Measurements from ENCODE around the gene KRTAP10-12.

The KRTAP10-12 gene

GRCh38 chr21:44699502-44700001 is 2.6 kb downstream of the KRTAP10-12 start:
- no peak for DNase-seq

- DNase-seq, result no peak
Observed at GRCh38 chr21:44700101-44701022, 3.4 kb downstream of the KRTAP10-12 start.

DNA sequence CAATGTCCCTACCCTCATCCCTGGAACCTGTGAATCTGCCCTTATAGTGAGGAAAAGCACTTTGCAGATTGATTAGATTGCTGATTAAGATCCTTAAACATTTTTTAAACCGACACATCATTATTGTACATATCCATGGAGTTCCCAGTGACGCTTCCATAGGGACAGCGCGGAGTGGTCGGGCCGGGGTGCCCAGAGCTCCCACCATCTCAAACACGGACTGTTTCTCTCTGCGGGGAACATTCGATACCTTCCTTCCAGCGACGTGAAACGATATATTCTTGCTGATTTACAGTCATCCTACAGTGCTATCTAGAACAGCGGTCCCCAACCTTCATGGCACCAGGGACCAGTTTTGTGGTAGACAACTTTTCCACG is 4.0 kb downstream of the KRTAP10-12 start:
- no peak for DNase-seq

DNA sequence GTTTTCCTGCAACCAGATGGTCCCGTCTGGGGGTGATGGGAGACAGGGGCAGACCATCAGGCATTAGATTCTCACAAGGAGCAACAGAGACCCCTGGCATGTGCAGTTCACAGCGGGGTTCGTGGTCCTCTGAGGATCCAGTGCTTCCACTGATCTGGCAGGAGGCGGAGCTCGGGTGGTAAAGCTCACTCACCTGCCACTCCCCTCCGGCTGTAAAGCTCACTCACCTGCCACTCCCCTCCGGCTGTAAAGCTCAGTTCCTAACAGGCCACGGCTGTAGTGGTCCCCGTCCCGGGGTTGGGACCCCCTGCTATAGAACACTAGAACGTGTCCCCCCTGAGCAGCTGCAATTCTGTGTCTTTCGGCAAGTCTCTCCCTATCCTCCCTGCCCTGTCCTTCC is 4.6 kb downstream of the KRTAP10-12 start:
- no peak for DNase-seq

GRCh38 chr21:44702111-44702972 is 5.4 kb downstream of the KRTAP10-12 start:
- no peak for DNase-seq

GRCh38 chr21:44702973-44703730 is 6.2 kb downstream of the KRTAP10-12 start:
- DNase-seq, result no peak

GRCh38 chr21:44703731-44704635 is 7.0 kb downstream of the KRTAP10-12 start:
- DNase-seq, result no peak

GRCh38 chr21:44704636-44705001 is 7.6 kb downstream of the KRTAP10-12 start:
- no peak for DNase-seq

DNA sequence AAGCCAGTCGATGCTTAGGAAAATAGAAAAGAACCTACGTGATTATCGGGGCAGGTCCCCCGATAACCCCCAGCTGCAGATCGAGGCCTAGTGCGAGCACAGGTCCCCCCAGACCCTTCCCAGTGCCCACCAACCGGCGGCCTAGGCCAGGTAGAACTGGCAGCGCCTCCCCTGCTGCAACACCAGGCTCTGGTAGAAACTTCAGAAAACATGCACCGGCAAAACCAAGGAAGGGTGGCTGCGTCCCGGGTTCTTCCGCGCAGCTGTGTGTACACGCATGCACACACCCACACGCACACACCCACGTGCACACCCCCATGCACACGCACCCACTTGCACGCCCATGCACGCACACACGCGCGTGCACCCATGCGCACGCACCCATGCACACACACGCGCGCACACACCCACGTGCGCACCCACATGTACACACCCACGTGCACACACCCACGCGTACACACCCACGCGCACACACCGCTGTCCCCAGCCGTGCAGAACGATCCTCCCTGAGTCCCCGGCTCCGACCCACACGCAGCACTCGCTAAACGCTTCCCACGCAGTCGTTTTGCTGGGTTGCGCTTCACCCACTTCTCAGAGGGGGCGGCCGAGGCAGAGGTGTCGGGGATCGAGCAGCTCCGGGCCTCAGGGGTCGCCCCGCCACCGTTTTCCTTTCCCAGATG is 9.2 kb downstream of the KRTAP10-12 start:
- DNase-seq, result no peak

- no peak for DNase-seq
Observed at GRCh38 chr21:44706706-44707581, 10.0 kb downstream of the KRTAP10-12 start.

DNA sequence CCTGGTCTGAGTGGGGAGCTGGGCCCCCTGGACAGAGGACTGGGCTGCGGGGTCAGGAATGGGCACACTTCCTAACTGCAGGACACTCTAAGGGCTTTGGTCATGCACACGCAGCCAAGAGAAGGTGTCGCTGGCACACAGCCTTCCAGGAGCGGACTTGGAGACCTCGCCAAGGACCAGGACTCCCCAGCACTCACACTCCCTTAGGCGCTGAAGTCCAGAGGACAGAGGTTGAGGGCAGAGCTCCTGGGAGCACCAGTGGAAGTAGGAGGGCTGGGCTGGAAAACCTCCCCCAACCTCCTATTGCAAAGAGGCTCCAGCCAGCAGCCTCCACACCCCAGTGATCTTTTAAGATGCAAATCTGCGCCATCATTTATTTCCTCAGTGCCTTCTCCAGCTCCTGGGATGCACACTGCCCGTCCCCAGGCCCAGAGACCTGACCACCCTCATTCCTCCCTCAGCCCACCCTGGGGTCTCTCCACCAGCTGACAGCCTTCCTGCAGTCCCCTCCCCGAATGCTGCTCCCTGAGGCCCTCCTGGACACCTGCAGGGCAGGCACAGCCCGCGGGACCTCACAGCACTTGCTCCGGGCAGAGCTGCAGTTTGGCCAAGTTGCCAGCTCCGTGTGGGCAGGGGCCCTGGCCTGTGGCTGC is 11.4 kb downstream of the KRTAP10-12 start:
- no peak for DNase-seq

- DNase-seq, result no peak
Observed at GRCh38 chr21:44708866-44709425, 12.0 kb downstream of the KRTAP10-12 start.

DNA sequence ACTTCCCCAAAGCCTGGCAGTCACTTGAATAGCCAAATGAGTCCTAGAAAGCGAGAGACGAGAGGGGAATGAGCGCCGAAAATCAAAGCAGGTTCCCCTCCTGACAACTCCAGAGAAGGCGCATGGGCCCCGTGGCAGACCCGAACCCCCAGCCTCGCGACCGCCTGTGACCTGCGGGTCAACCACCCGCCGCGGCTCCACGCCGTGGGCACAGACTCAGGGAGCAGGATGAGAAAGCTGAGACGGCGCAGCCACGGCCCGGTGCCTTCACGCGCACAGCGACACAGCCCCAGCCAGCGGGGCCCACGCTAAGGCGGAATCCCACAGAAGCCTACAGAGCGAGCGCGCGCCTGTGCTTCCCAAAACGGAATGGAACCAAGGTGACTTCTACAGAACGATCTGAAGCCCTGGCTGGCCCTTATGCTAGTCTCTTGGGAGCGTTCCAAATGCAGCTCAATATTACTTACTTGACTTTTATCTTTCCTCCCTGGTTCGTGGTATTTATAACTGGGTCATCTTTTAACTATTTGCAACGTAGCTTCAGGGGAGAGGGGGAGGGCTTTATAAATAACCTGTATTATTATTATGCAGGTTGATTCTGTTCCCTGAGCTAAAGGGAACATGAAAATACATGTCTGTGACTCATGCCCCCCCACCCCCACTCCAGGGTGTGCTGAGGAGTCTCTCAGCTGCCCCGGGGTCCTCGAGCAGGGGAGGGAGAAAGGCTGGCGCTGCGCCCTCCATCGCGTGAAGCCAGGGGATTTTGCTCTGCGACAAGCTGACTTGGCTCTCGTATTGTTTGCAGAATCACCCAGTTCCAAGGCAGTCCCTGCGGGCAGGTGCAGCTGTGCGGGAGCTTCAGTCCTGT is 12.7 kb downstream of the KRTAP10-12 start:
- peak; percentile 7 for DNase-seq

GRCh38 chr21:44710294-44710665 is 13.3 kb downstream of the KRTAP10-12 start:
- no peak for DNase-seq

DNA sequence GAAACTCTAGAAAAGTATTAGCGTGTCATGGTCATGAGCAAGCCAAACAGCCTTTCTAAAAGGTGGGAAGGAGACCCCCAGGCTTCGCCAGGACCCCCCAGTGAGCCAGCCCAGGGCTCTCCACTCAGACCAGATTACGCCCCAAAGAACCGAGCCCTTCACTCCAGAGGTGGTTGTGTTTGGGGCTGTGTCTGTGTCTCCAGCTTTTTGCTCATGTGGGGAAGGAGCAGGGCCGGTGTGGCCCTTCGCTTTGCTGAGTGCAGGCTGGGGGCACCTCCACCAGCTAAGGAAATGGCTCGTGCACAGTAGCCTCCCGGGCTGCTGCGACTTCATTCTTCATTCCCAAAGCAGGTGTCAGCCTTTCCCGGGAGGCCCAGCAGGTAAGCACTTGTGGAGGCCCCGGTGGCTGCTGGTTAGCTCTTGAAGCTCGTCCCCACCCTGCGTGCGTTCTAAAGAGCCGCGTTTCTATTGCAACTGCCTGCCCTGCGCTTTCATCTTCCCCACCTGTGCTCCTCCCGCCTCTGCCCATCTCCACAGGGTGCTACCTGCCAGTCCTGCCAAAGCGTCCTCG is 13.9 kb downstream of the KRTAP10-12 start:
- no peak for DNase-seq

- no peak for DNase-seq
Observed at GRCh38 chr21:44711327-44712202, 14.6 kb downstream of the KRTAP10-12 start, which contains the start of gene TSPEAR. Gene TSPEAR, minus strand, starts transcription at chr21:44711572. Its CDS starts 58 bp downstream, at chr21:44711514.

Data from fibroblast of skin of abdomen (primary cell).